Stimulated activated CD4-positive, alpha-beta T cell treated with anti-CD3 and anti-CD28 coated beads, Interleukin-4, amount 100 ng/mL, for 4 hours (primary cell): ENCODE measurements around the gene ZNF443.
"Not testable (repeated sequence)": the region's sequence is repeated elsewhere in the genome, so short reads cannot be mapped to it uniquely, and the experiment has no call there.

Experiments used
- DNase-seq, 2 experiments: peaks; one replicate each; pipeline ENCODE4 v3.0.0-alpha.2; 2020

ZNF443 gene

DNA sequence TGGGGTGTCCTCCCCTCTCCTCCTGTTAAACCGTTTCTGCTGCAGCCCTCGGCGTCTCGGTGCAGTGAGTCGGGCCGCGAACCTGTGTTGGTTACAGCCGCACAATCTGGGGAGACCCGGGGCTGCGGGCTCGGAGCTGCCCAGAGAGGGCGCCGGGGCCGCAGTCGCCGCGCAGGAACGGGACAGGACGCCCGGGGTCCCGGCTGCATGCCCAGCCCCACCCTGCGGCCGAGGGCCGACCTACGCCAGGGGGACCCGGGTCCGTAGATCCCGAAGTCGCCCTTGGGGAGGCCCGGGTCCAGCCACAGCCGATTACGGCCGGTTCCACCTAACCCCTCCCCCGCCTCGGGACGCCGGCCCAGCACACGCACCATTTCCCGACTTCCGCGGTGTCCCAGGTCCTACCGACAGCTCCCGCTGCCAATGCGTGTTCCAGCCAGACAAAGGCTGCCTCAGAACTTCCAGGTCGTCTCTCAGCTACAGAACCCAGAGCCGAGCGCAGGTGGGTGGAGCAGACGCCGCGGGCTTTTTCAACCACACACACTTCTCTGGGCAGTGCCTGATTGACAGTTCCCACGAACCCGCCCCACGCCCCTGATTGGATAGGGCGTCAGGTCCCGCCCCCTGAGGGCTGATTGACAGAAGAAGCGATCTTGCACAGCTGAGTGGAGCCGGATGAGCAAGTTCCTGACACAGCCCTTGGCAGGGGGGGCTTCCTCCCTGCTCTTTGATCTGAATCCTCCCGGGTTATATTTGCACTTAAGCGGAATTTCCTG is at the start of gene ZNF443:
TSS of gene ZNF443 (minus strand) at position 481 of the 776 bp plus-strand sequence. CDS start at position 374, 107 bp downstream.
- peak; percentile 97 to 99 for DNase-seq

- DNase-seq = not testable (repeated sequence)
Measured at GRCh38 chr19:12486265-12486783, 45.5 kb upstream of the ZNF443 start.

GRCh38 chr19:12485571-12485970 is 44.8 kb upstream of the ZNF443 start:
- DNase-seq = no peak

DNA sequence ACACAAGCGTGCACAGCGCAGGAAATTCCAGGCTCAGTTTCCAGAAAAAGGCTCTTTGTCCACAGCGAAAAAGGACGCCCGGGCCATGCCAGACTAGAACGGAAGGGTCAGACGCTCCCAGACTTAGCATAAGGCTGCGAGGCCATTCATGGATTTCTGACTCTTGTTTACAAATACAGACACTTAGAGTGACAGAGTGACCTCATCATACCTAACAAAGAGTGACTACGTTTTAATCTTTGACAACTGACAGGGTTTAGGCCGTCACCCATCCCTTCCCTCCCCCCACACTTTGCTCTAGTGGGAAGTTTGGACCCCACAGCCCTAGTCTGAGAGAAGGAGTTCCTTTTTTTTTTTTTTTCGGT is 44.2 kb upstream of the ZNF443 start:
- no peak for DNase-seq

GRCh38 chr19:12484371-12485051 is 43.7 kb upstream of the ZNF443 start, which contains the start of gene ZNF709:
ZNF709 (minus strand) TSS chr19:12484816; CDS start chr19:12484657, 159 bp downstream.
- peak; percentile 86 to 87 for DNase-seq

DNA sequence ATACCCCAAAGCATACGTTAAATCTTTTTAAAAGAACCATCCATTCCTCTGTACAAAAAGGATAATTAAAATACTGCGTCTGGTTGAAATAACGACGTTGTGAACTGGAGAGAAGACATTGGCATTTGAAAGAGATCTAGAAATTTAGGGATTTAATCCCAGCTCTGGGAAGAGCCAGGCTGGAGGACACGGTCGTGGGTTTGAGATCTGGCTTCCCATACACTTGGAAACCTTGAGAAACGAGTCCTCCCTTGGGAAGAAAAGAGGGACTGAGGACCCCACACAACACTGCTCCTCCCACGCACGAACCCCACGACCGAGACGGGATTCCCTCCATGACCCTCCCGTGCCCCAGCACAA is 43.2 kb upstream of the ZNF443 start:
- DNase-seq = no peak

- no peak for DNase-seq
Measured at GRCh38 chr19:12482509-12482886, 41.7 kb upstream of the ZNF443 start.

- no peak for DNase-seq
Measured at GRCh38 chr19:12481781-12482508, 41.1 kb upstream of the ZNF443 start.

DNA sequence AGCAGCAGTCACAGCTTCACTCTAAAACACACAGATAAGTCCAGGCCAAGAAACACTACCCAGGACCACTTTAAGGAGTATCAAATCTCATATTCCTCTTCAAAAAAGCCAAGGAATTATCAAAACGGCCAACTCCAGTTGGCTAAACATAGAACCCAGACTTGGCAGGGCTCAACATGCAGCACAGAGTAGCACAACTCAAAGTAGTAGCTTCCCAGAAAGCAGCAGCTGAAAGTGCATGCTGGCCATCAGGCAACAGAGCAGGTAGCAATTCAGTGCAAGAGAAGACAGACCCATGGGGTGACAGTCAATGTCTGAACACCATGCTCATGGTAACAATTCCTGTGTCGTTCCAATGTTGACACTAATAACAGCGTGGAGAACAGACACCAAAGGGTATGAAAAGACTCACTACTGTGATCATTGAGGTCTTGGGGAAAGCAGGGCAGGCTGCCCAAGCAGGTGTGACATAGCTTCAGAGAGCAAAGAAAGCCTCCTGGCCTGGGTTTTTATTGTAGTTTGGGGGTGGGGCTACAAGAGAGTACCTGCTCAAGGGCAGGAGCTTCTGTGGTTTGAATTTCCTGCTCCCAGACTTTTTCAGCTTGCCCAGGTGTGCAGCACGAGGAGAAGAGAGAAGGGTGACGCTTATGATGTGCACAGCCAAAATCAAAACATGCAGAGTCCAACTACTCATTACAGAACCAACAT is 37.6 kb upstream of the ZNF443 start:
- DNase-seq = no peak

GRCh38 chr19:12467651-12468050 is 26.8 kb upstream of the ZNF443 start:
- not testable (repeated sequence) for DNase-seq

DNA sequence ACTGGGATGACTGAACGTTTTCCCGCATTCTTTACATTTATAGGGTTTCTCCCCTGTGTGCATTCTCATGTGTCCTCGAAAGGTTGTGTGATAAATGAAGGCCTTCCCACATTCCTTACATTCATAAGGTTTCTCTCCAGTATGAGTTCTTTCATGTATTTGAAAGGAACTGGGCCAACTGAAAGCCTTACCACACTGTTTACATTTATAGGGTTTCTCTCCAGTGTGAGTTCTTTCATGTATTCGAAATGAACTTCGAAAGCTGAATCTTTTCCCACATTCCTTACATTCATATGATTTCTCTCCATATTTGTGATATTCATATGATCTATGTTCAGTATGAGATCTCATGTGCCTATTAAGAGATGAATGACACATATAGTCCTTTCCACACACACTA is 24.4 kb upstream of the ZNF443 start:
- DNase-seq = no peak

DNA sequence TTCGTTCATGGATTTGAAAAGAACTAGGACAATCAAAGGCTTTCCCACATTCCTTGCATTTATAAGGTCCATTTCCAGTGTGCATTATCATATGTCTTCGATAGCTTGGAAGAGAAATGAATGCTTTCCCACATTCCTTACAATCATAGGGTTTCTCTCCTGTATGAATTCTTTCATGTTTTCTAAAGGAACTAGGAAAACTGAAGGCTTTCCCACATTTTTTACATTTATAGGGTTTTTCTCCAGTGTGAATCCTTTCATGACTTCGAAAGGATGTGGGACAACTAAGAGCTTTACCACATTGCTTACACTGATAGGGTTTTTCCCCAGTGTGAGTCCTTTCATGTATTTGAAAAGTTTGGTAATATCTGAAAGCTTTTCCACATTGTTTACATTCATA is 23.9 kb upstream of the ZNF443 start:
- no peak for DNase-seq

DNA sequence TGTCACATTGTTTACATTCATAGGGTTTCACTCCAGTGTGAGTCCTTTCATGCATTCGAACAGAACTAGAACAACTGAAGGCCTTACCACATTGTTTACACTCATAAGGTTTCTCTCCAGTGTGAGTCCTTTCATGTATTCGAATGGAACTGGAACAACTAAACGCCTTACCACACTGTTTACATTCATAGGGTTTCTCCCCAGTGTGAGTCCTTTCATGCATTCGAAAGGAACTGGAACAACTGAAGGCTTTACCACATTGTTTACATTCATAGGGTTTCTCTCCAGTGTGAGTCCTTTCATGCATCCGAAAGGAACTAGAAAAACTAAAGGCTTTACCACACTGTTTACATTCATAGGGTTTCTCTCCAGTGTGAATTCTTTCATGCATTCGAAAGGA is 23.3 kb upstream of the ZNF443 start:
- DNase-seq = not testable (repeated sequence)

- DNase-seq = no peak
Measured at GRCh38 chr19:12453495-12453894, 12.7 kb upstream of the ZNF443 start.

DNA sequence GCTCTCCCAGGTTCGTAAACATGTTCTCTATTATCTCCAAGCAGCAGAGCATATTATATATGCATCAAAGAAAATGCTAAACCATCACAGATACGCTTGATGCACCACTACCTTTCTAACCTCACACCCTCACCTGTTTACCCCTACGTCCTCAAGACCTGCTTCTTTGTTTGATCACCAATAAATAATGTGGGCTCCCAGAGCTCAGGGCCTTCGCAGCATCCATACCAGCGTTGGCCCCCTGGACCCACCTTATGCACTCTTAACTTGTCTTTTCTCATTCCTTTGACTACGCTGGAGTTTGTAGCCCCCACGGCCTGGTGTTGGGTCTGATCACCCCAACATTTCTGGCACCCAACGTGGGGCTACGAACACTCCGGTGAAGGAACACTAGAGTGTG is 10.0 kb upstream of the ZNF443 start:
- DNase-seq = no peak

- no peak for DNase-seq
Measured at GRCh38 chr19:12448808-12449207, 8.0 kb upstream of the ZNF443 start.

- DNase-seq = peak; percentile 34 to 74
Measured at GRCh38 chr19:12439686-12440540, 908 bp downstream of the ZNF443 start.

DNA sequence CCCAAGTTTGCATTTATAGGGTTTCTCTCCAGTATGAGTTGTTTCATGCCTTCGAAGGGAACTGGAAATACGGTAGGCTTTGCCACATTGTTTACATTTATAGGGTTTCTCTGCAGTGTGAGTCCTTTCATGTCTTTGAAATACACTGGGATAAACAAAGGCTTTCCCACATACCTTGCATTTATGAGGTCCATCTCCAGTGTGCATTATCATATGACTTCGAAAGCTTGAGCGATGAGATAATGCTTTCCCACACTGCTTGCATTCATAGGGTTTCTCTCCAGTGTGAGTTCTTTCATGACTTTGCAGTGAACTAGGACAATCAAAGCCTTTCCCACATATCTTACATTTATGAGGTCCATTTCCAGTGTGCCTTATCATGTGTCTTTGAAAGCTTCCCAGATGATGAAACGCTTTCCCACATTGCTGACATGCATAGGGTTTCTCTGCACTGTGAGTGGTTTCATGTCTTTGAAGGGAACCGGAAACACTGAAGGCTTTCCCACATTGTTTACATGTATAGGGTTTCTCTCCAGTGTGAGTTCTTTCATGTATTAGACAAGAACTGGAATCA is 10.0 kb downstream of the ZNF443 start:
- not testable (repeated sequence) for DNase-seq

DNA sequence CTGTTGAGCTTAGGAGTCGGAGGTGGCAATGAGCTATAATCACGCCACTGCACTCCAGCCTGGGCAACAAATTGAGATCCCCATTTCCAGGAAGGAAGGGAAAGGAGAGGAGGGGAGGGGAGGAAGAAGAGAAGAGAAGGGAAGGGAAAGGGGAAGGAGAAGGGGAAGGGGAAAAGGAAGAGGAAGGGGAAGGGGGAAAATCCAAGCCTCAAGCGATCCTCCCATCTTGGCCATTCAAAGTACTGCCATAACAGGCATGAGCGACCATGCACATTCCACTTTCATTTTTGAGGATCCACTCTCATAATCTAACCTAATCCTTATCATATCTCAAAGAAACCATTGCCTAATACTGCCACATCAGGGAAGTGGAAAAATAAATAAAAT is 14.9 kb downstream of the ZNF443 start:
- no peak for DNase-seq

DNA sequence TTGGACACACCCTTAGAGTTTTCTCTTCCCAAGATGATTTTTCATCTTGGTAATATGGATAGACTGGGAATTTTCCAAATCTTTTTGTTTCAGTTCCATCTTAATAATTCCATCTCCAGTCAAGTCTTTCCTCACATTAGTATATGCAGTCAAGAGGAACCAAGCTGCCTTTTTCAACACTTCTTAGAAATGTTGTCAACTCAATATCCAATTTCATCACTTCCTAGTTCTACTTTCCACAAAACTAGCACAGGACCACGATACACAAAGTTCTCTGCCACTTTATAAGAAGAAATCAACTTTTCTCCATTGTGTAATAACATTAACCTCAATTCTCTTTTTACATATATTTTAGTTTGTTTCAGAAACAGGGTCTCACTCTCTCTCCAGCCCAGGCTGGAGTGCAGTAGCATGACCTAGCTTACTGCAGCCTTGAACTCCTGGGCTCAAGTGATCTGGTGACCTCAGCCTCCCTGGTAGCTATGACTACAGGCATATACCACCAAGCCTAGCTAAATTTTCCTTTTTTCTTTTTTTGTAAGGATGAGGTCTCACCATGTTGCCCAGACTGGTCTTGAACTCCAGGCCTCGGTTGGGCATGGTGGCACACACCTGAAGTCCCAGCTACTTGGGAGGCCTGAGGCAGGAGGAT is 15.5 kb downstream of the ZNF443 start:
- DNase-seq = no peak

DNA sequence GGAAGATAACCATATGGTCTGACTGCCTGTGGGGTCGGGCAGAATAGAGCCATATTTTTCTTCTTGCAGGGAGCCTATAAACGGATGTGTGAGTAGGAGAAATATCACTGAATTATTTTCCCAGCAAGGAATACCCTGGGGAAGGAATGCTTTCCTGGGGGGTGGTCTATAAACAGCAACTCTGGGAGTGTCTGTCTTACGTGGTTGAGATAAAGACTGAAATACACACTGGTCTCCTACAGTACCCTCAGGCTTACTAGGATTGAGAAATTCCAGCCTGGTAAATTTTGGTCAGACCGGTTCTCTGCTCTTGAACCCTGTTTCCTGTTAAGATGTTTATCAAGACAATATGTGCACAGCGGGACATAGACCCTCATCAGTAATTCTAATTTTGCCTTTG is 23.5 kb downstream of the ZNF443 start:
- DNase-seq = not testable (repeated sequence)
